Mesenchymal stem cell (in vitro differentiated cells and primary cell): ENCODE measurements around the gene ACOX1.
A peak's percentile ranks its signal among the peaks of the same experiment; 100 is the strongest.

ENCODE experiments used
- DNase-seq: peaks from one replicate; pipeline ENCODE4 v3.0.0-alpha.2; 2013
- H2AFZ ChIP-seq: one replicate; pipeline ENCODE4 v1.6.1; 2013; ENCODE audit warnings: low read depth, mild to moderate bottlenecking, control low read depth, inconsistent platforms, low read length, moderate library complexity
- H2AK5ac ChIP-seq: 2 replicates; pipeline ENCODE4 v1.6.1; 2013; ENCODE audit warnings: low read length, moderate library complexity, mild to moderate bottlenecking, inconsistent platforms; ENCODE audit not compliant: severe bottlenecking
- H2BK120ac ChIP-seq: one replicate; pipeline ENCODE4 v1.6.1; 2013; ENCODE audit warnings: low read depth, mild to moderate bottlenecking, inconsistent platforms, low read length, moderate library complexity
- H2BK12ac ChIP-seq, 2 experiments: one replicate each; pipeline ENCODE4 v1.6.1; 2013; ENCODE audit warnings: inconsistent platforms in 2 of 2, low read length in 2 of 2, mild to moderate bottlenecking in 2 of 2, moderate library complexity in 2 of 2, control low read depth in 1 of 2
- H2BK15ac ChIP-seq: one replicate; pipeline ENCODE4 v1.6.1; 2013; ENCODE audit warnings: mild to moderate bottlenecking, low read depth, inconsistent platforms; ENCODE audit not compliant: poor library complexity, severe bottlenecking
- H2BK5ac ChIP-seq: 2 replicates; pipeline ENCODE4 v1.6.1; 2013; ENCODE audit warnings: low read depth, mild to moderate bottlenecking, low read length, control low read depth, inconsistent platforms; ENCODE audit not compliant: poor library complexity, severe bottlenecking
- H3K14ac ChIP-seq, 2 experiments: one replicate each; pipeline ENCODE4 v1.6.1; 2013; ENCODE audit warnings: inconsistent platforms in 2 of 2, low read length in 2 of 2, control low read depth in 1 of 2, mild to moderate bottlenecking in 1 of 2, moderate library complexity in 1 of 2
- H3K18ac ChIP-seq, 2 experiments: one replicate each; pipeline ENCODE4 v1.6.1; 2013; ENCODE audit warnings: inconsistent platforms in 2 of 2, low read length in 2 of 2, control low read depth in 1 of 2, low read depth in 1 of 2, mild to moderate bottlenecking in 1 of 2
- H3K23ac ChIP-seq, 2 experiments: one replicate each; pipeline ENCODE4 v1.6.1; 2013; ENCODE audit warnings: inconsistent platforms in 2 of 2, low read length in 2 of 2, mild to moderate bottlenecking in 2 of 2, moderate library complexity in 2 of 2, control low read depth in 1 of 2
- H3K27ac ChIP-seq: 2 replicates; pipeline ENCODE4 v1.5.1; 2013; ENCODE audit warnings: mild to moderate bottlenecking, moderate library complexity, low read length, control low read depth, inconsistent platforms; ENCODE audit not compliant: poor library complexity, severe bottlenecking
- H3K27me3 ChIP-seq, 2 experiments: 2 replicates each; pipeline versions ENCODE4 v1.6.1 to v1.7.0; 2013; ENCODE audit warnings: low read length in 2 of 2, mild to moderate bottlenecking in 2 of 2, moderate library complexity in 2 of 2, control low read depth in 1 of 2, inconsistent platforms in 1 of 2; ENCODE audit not compliant: control insufficient read depth in 1 of 2, insufficient read depth in 1 of 2
- H3K36me3 ChIP-seq, 2 experiments: 2 replicates each; pipeline versions ENCODE4 v1.6.1 to v1.7.0; 2013; ENCODE audit warnings: low read length in 2 of 2, control low read depth in 1 of 2, inconsistent platforms in 1 of 2, low read depth in 1 of 2, mild to moderate bottlenecking in 1 of 2; ENCODE audit not compliant: insufficient read depth in 2 of 2, control insufficient read depth in 1 of 2
- H3K4ac ChIP-seq, 2 experiments: one replicate each; pipeline ENCODE4 v1.6.1; 2013; ENCODE audit warnings: inconsistent platforms in 2 of 2, low read length in 2 of 2, mild to moderate bottlenecking in 2 of 2, moderate library complexity in 2 of 2, control low read depth in 1 of 2, low read depth in 1 of 2
- H3K4me1 ChIP-seq: 2 replicates; pipeline ENCODE4 v1.6.1; 2013; ENCODE audit warnings: low read depth, low read length, control low read depth; ENCODE audit not compliant: control insufficient read depth, insufficient read depth
- H3K4me2 ChIP-seq: 2 replicates; pipeline ENCODE4 v1.6.1; 2013; ENCODE audit warnings: low read length, mild to moderate bottlenecking, inconsistent platforms; ENCODE audit not compliant: poor library complexity, severe bottlenecking
- H3K4me3 ChIP-seq, 2 experiments: 2 replicates each; pipeline versions ENCODE4 v1.5.1 to v1.7.0; 2013; ENCODE audit warnings: low read length in 2 of 2, mild to moderate bottlenecking in 2 of 2, control low read depth in 1 of 2, low read depth in 1 of 2; ENCODE audit not compliant: insufficient read depth in 1 of 2
- H3K79me1 ChIP-seq: replicated peaks from 2 replicates; pipeline ENCODE4 v1.6.1; 2013; ENCODE audit warnings: mild to moderate bottlenecking, control low read depth, low read length, inconsistent platforms; ENCODE audit not compliant: poor library complexity, severe bottlenecking
- H3K9ac ChIP-seq: 2 replicates; pipeline ENCODE4 v1.7.0; 2013; ENCODE audit warnings: mild to moderate bottlenecking, low read length, moderate library complexity
- H3K9me3 ChIP-seq: 2 replicates; pipeline ENCODE4 v1.7.0; 2013; ENCODE audit warnings: mild to moderate bottlenecking, low read length; ENCODE audit not compliant: control insufficient read depth
- H4K8ac ChIP-seq: one replicate; pipeline ENCODE4 v1.6.1; 2013; ENCODE audit warnings: inconsistent platforms, mild to moderate bottlenecking, low read length, moderate library complexity
- H4K91ac ChIP-seq: one replicate; pipeline ENCODE4 v1.6.1; 2013; ENCODE audit warnings: mild to moderate bottlenecking, low read length, inconsistent platforms
- WGBS: methylation state at CpG from one replicate; pipeline ENCODE4 v1.1.7; 2013; ENCODE audit warnings: mixed read lengths; 5-methylcytosine and 5-hydroxymethylcytosine counted together

ACOX1 gene

GRCh38 chr17:75959051-75959838 is 19.7 kb downstream of the ACOX1 start:
- 57% methylated on average over 7 of the region's 8 CpGs for WGBS
- H3K36me3 ChIP-seq, result peaks cover 25 to 52% of the 10 kb centered on the region in 2 experiments

GRCh38 chr17:75950855-75951554 is 28.0 kb downstream of the ACOX1 start:
- Histone ChIP-seq H2AK5ac (no peak overlapping the region), H4K91ac (no peak overlapping the region), H3K4me1 (peaks cover 3% of the 10 kb centered on the region), H3K4ac (no peak overlapping the region), H3K27me3 (no peaks in the 10 kb centered on the region), H3K9ac (peak overlapping the region; percentile 49), H3K4me3 (no peak overlapping the region), H2BK12ac (no peak overlapping the region), H2AFZ (no peak overlapping the region), H2BK5ac (no peak overlapping the region), H3K79me1 (peaks cover 13% of the 10 kb centered on the region), H3K9me3 (no peaks in the 10 kb centered on the region), H3K18ac (no peak overlapping the region), H3K4me2 (no peak overlapping the region), H3K14ac (no peak overlapping the region), H2BK15ac (no peak overlapping the region), H2BK120ac (no peak overlapping the region), H4K8ac (no peak overlapping the region), H3K27ac (peak overlapping the region; percentile 2), H3K23ac (peak overlapping the region in 1 of 2 experiments; percentile 9), H3K36me3 (peaks cover 61 to 91% of the 10 kb centered on the region in 2 experiments)
- WGBS, result 94% methylated on average over 8 of the region's 8 CpGs
- peak; percentile 5 for DNase-seq

More at GRCh38 chr17:75959051-75959838, 19.7 kb downstream of the ACOX1 start:
- no peak for DNase-seq
- Histone ChIP-seq H4K8ac (no peak overlapping the region), H4K91ac (no peak overlapping the region), H3K27me3 (no peaks in the 10 kb centered on the region), H3K14ac (no peak overlapping the region), H2BK15ac (no peak overlapping the region), H3K79me1 (peaks cover 25% of the 10 kb centered on the region), H2BK120ac (no peak overlapping the region), H3K9ac (no peak overlapping the region), H2AFZ (no peak overlapping the region), H3K4me3 (no peak overlapping the region), H3K4ac (no peak overlapping the region), H2BK5ac (no peak overlapping the region), H3K4me1 (no peaks in the 10 kb centered on the region), H2AK5ac (no peak overlapping the region), H3K9me3 (no peaks in the 10 kb centered on the region), H3K4me2 (no peak overlapping the region), H3K27ac (no peak overlapping the region), H3K23ac (no peak overlapping the region), H2BK12ac (no peak overlapping the region), H3K18ac (no peak overlapping the region)

GRCh38 chr17:75950421-75950820 is 28.5 kb downstream of the ACOX1 start:
- Histone ChIP-seq H3K9me3 (no peaks in the 10 kb centered on the region), H3K9ac (no peak overlapping the region), H3K36me3 (peaks cover 60 to 91% of the 10 kb centered on the region in 2 experiments), H3K4me1 (peaks cover 3% of the 10 kb centered on the region), H2BK12ac (no peak overlapping the region), H3K18ac (no peak overlapping the region), H3K4ac (no peak overlapping the region), H3K4me3 (no peak overlapping the region), H4K8ac (no peak overlapping the region), H2BK120ac (no peak overlapping the region), H2BK5ac (no peak overlapping the region), H3K27me3 (no peaks in the 10 kb centered on the region), H3K14ac (no peak overlapping the region), H4K91ac (no peak overlapping the region), H3K79me1 (peaks cover 10% of the 10 kb centered on the region), H3K27ac (no peak overlapping the region), H3K4me2 (no peak overlapping the region), H2AFZ (no peak overlapping the region), H3K23ac (peak overlapping the region in 1 of 2 experiments; percentile 9), H2AK5ac (no peak overlapping the region), H2BK15ac (no peak overlapping the region)
- no peak for DNase-seq
- WGBS, result 97% methylated on average over 4 of the region's 6 CpGs

GRCh38 chr17:75945211-75945610 is 33.8 kb downstream of the ACOX1 start:
- no CpG with 5 or more reads among the region's 2 CpGs for WGBS
- H3K79me1 ChIP-seq, result peaks cover 8% of the 10 kb centered on the region

More at GRCh38 chr17:75945211-75945610, 33.8 kb downstream of the ACOX1 start:
- Histone ChIP-seq H4K8ac (no peak overlapping the region), H3K27me3 (no peaks in the 10 kb centered on the region), H3K36me3 (peaks cover 41 to 72% of the 10 kb centered on the region in 2 experiments), H2AFZ (no peak overlapping the region), H4K91ac (no peak overlapping the region), H2AK5ac (no peak overlapping the region), H3K23ac (no peak overlapping the region), H3K18ac (no peak overlapping the region), H3K14ac (no peak overlapping the region), H3K9ac (no peak overlapping the region), H3K4me2 (no peak overlapping the region), H2BK120ac (no peak overlapping the region), H2BK5ac (no peak overlapping the region), H3K27ac (no peak overlapping the region), H3K4me1 (peaks cover 2% of the 10 kb centered on the region), H2BK15ac (no peak overlapping the region), H2BK12ac (no peak overlapping the region), H3K9me3 (no peaks in the 10 kb centered on the region), H3K4me3 (no peak overlapping the region), H3K4ac (no peak overlapping the region)
- no peak for DNase-seq
